ENCODE data around the gene NYAP2.

The NYAP2 gene

DNA sequence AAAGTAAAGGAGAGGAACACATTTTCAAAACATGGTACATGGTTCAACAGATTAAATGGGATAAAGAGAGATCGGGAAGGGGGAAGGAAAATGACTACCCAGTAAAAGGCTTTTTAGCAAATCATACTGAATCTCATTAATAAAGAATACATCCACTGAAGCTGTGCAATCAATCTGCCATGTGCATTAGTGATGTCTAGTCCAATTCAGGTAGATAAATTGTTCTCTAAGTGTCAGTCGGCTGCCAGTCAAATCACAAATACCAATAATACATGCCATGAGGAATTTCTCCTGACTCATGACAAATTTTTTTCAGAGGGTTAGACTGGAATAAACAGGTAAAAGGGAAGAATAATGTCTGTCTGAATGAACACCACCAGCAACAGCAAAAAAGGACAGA is 22.6 kb downstream of the NYAP2 start:
- no peaks in the 10 kb centered on the region for H3K27me3 ChIP-seq (replicated peaks; ENCODE audit: control insufficient read depth, insufficient read depth, low read length, poor library complexity, severe bottlenecking)
- H3K27ac ChIP-seq (ENCODE audit: insufficient read depth, low read length, poor library complexity, severe bottlenecking) = no peak overlapping the region
- no peak for DNase-seq
- H3K9me3 ChIP-seq (ENCODE audit: control insufficient read depth, low read length) = no peaks in the 10 kb centered on the region
- H3K4me1 ChIP-seq (ENCODE audit: control insufficient read depth, insufficient read depth, low read length, poor library complexity, severe bottlenecking) = no peaks in the 10 kb centered on the region
- H3K4me3 ChIP-seq (ENCODE audit: insufficient read depth, low read depth, low read length, poor library complexity, severe bottlenecking) = no peak overlapping the region
- no peaks in the 10 kb centered on the region for H3K36me3 ChIP-seq (ENCODE audit: control insufficient read depth, insufficient read depth, low read length)

DNA sequence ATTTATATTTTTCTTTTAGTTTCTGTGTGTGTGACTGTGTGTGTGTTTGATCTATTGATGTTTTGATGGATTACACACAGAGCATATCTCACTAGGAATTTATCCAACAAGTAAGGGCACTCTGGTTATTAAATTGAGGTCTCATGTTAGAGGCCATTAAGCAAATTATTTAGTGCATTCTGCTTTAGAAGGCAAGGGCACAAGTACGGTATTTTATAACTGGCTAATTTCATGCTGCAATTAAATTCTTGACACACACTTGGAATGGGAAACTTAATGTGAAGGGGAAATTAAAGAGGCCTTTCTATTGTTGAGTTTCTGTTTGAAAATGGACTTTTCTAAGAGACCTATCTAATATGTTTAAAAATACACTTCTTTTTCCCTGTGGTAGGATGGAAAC is 25.8 kb downstream of the NYAP2 start:
- Histone ChIP-seq H3K4me1 (ENCODE audit: control insufficient read depth, insufficient read depth, low read length, poor library complexity, severe bottlenecking) (no peaks in the 10 kb centered on the region), H3K27me3 (replicated peaks; ENCODE audit: control insufficient read depth, insufficient read depth, low read length, poor library complexity, severe bottlenecking) (no peaks in the 10 kb centered on the region), H3K27ac (ENCODE audit: insufficient read depth, low read length, poor library complexity, severe bottlenecking) (no peak overlapping the region), H3K9me3 (ENCODE audit: control insufficient read depth, low read length) (no peaks in the 10 kb centered on the region), H3K36me3 (ENCODE audit: control insufficient read depth, insufficient read depth, low read length) (no peaks in the 10 kb centered on the region), H3K4me3 (ENCODE audit: insufficient read depth, low read depth, low read length, poor library complexity, severe bottlenecking) (no peak overlapping the region)
- no peak for DNase-seq

DNA sequence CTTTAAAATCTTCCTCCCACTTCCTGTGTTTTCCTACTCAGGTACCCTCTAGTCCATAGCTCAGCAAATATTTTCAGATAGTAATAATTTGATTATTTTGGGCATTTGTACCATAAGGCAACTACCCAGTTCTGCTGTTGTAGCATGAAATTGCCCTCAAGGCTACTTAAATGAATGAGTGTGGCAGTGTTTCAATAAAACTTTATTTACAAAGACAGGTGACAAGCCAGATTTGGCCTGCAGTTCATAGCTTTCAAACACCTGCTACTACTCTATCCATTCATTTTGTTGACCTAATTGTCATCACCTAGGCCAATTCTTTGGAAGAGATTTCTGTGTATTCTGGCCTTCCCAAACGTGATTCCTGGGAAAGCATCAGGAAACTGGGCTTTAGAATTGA is 28.9 kb downstream of the NYAP2 start:
- H3K27me3 ChIP-seq (replicated peaks; ENCODE audit: control insufficient read depth, insufficient read depth, low read length, poor library complexity, severe bottlenecking) = no peaks in the 10 kb centered on the region
- no peak for DNase-seq
- no peaks in the 10 kb centered on the region for H3K9me3 ChIP-seq (ENCODE audit: control insufficient read depth, low read length)
- no peak overlapping the region for H3K4me3 ChIP-seq (ENCODE audit: insufficient read depth, low read depth, low read length, poor library complexity, severe bottlenecking)
- H3K27ac ChIP-seq (ENCODE audit: insufficient read depth, low read length, poor library complexity, severe bottlenecking) = no peak overlapping the region
- no peaks in the 10 kb centered on the region for H3K36me3 ChIP-seq (ENCODE audit: control insufficient read depth, insufficient read depth, low read length)
- no peaks in the 10 kb centered on the region for H3K4me1 ChIP-seq (ENCODE audit: control insufficient read depth, insufficient read depth, low read length, poor library complexity, severe bottlenecking)

DNA sequence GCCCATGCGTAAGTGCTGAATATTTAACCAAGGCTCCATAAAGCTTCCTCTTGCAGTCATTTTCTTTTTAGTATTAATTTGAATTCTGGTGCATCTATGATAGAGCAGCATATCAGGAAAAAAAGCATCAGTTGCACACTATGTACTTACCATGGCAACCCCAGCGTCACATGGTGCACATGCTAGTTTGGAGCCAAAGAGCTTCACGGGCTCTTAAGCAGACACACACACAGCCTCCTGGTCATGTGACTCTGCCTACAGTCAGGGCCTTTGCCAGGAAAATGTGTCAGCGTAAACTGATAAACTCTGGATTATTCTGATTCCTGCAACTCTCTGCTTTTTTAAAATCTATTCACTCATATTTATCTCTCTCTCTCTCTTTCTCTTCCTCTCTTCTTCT is 30.2 kb downstream of the NYAP2 start:
- Histone ChIP-seq H3K27me3 (replicated peaks; ENCODE audit: control insufficient read depth, insufficient read depth, low read length, poor library complexity, severe bottlenecking) (no peaks in the 10 kb centered on the region), H3K4me3 (ENCODE audit: insufficient read depth, low read depth, low read length, poor library complexity, severe bottlenecking) (no peak overlapping the region), H3K9me3 (ENCODE audit: control insufficient read depth, low read length) (no peaks in the 10 kb centered on the region), H3K4me1 (ENCODE audit: control insufficient read depth, insufficient read depth, low read length, poor library complexity, severe bottlenecking) (no peaks in the 10 kb centered on the region), H3K36me3 (ENCODE audit: control insufficient read depth, insufficient read depth, low read length) (no peaks in the 10 kb centered on the region), H3K27ac (ENCODE audit: insufficient read depth, low read length, poor library complexity, severe bottlenecking) (no peak overlapping the region)
- no peak for DNase-seq

DNA sequence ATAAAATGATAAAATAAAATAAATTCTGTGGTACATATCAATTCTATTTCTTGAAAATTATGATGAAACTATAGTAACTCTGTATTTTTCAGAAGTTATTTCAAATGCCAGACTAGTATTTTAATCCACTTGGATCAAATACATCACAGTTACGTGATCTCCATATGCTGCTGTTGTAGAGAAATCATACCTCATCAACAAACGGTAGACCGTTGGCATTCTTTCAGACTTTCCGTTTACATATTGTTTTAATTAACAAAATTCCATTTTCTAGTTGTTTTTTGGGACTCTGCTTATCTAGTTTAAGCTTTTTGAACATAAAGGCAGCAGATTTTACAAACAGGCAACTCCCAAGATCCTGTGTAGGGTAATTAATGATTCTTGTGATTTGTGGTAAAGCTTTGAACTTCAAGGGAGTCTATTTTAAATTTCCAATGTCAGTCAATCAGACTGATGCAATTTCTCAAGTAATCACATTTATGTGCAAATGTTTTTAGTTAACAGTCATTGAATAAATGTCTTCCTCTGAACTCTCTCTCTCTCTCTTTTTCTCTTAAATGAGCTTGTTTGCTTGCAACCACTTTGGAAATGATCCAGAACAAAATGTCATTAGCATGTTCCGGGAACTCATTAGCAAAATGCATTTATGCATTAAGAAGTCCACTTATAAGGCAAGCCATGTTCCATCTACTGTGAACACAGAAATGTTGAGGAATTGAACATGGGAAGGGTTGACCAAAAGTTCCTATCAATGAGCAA is 31.8 kb downstream of the NYAP2 start:
- no peak for DNase-seq
- H3K9me3 ChIP-seq (ENCODE audit: control insufficient read depth, low read length) = no peaks in the 10 kb centered on the region
- no peak overlapping the region for H3K27ac ChIP-seq (ENCODE audit: insufficient read depth, low read length, poor library complexity, severe bottlenecking)
- no peaks in the 10 kb centered on the region for H3K4me1 ChIP-seq (ENCODE audit: control insufficient read depth, insufficient read depth, low read length, poor library complexity, severe bottlenecking)
- no peaks in the 10 kb centered on the region for H3K27me3 ChIP-seq (replicated peaks; ENCODE audit: control insufficient read depth, insufficient read depth, low read length, poor library complexity, severe bottlenecking)
- no peak overlapping the region for H3K4me3 ChIP-seq (ENCODE audit: insufficient read depth, low read depth, low read length, poor library complexity, severe bottlenecking)
- H3K36me3 ChIP-seq (ENCODE audit: control insufficient read depth, insufficient read depth, low read length) = no peaks in the 10 kb centered on the region

DNA sequence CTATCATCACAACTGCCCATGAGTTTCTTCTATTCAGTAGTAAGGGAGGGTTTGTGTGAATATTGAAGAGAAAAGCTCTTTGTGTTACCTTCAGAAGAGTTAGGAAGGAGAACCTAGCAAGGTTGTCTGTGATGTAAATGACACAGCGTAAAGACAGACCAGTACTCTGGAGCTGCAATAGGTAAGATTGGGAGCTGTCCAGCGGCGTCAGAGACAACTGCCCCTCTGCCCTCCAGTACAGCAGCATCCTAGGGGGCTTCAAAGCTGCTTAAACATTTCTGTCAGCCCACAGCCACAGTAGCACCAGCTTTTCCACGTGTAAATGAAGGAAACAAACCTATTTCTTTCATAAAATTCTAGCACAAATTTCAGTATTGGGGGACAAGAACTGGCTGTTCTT is 34.5 kb downstream of the NYAP2 start:
- H3K9me3 ChIP-seq (ENCODE audit: control insufficient read depth, low read length) = no peaks in the 10 kb centered on the region
- no peaks in the 10 kb centered on the region for H3K27me3 ChIP-seq (replicated peaks; ENCODE audit: control insufficient read depth, insufficient read depth, low read length, poor library complexity, severe bottlenecking)
- H3K4me1 ChIP-seq (ENCODE audit: control insufficient read depth, insufficient read depth, low read length, poor library complexity, severe bottlenecking) = no peaks in the 10 kb centered on the region
- H3K27ac ChIP-seq (ENCODE audit: insufficient read depth, low read length, poor library complexity, severe bottlenecking) = no peak overlapping the region
- H3K36me3 ChIP-seq (ENCODE audit: control insufficient read depth, insufficient read depth, low read length) = no peaks in the 10 kb centered on the region
- H3K4me3 ChIP-seq (ENCODE audit: insufficient read depth, low read depth, low read length, poor library complexity, severe bottlenecking) = no peak overlapping the region
- DNase-seq = no peak

DNA sequence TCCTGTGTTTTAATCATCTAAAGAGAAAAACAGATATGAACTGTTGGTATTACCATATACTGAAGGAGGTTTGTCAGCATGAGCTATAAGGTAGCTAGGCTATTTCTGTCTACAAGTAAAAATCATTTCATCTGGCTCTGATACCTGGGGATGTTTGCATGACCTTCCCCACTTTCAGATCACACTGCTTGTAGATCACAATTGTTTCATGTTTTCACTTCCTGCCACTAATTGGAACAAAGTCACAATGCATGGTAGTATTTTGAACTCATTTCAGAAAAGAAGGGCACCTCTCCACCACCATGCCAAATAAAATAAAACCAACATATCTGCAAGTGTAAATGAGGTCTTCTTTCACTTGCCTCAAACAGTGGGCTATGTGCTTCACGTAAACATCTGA is 37.8 kb downstream of the NYAP2 start:
- no peak for DNase-seq
- H3K36me3 ChIP-seq (ENCODE audit: control insufficient read depth, insufficient read depth, low read length) = no peaks in the 10 kb centered on the region
- H3K9me3 ChIP-seq (ENCODE audit: control insufficient read depth, low read length) = no peaks in the 10 kb centered on the region
- no peak overlapping the region for H3K4me3 ChIP-seq (ENCODE audit: insufficient read depth, low read depth, low read length, poor library complexity, severe bottlenecking)
- H3K27ac ChIP-seq (ENCODE audit: insufficient read depth, low read length, poor library complexity, severe bottlenecking) = no peak overlapping the region
- no peaks in the 10 kb centered on the region for H3K27me3 ChIP-seq (replicated peaks; ENCODE audit: control insufficient read depth, insufficient read depth, low read length, poor library complexity, severe bottlenecking)
- H3K4me1 ChIP-seq (ENCODE audit: control insufficient read depth, insufficient read depth, low read length, poor library complexity, severe bottlenecking) = no peaks in the 10 kb centered on the region

DNA sequence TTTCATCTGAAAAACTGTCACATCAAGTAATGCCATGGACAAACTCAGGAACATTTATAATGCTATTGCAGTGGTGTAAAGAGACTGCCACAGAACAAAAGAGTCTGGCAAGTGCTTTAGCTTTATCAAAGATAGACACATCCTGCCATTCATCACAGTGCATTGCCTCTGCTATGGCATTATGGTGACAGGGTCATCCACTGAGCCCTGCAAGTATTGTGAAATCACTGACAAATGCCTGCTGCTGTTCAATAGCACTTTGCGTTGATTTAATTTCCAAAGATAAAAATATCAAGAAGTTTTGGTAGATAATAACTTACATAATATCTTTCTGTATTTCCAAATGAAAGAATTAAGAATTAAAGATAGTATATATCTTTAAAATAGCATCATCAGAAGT is 38.7 kb downstream of the NYAP2 start:
- H3K9me3 ChIP-seq (ENCODE audit: control insufficient read depth, low read length) = no peaks in the 10 kb centered on the region
- no peak overlapping the region for H3K4me3 ChIP-seq (ENCODE audit: insufficient read depth, low read depth, low read length, poor library complexity, severe bottlenecking)
- H3K36me3 ChIP-seq (ENCODE audit: control insufficient read depth, insufficient read depth, low read length) = no peaks in the 10 kb centered on the region
- no peaks in the 10 kb centered on the region for H3K4me1 ChIP-seq (ENCODE audit: control insufficient read depth, insufficient read depth, low read length, poor library complexity, severe bottlenecking)
- no peaks in the 10 kb centered on the region for H3K27me3 ChIP-seq (replicated peaks; ENCODE audit: control insufficient read depth, insufficient read depth, low read length, poor library complexity, severe bottlenecking)
- H3K27ac ChIP-seq (ENCODE audit: insufficient read depth, low read length, poor library complexity, severe bottlenecking) = no peak overlapping the region
- DNase-seq = no peak

DNA sequence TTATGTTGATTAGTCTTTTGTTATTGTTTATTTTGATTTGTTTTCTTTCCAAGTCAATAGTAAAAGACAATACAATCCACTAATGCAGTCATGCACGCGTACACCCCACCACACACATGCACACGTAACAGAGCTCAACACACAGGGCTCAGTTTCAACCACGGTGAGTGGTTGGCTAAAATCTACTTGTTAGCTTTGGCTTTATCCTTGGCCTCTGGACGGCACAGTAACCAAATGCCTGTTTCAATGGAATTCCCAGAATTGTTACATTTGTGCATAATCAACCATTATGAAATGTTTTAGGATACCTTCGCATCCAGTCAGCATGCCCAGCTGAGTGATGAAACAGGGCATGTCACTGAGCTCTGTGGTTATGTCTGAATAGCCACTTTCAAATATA is 53.2 kb downstream of the NYAP2 start:
- Histone ChIP-seq H3K36me3 (ENCODE audit: control insufficient read depth, insufficient read depth, low read length) (no peaks in the 10 kb centered on the region), H3K4me3 (ENCODE audit: insufficient read depth, low read depth, low read length, poor library complexity, severe bottlenecking) (no peak overlapping the region), H3K27ac (ENCODE audit: insufficient read depth, low read length, poor library complexity, severe bottlenecking) (no peak overlapping the region), H3K4me1 (ENCODE audit: control insufficient read depth, insufficient read depth, low read length, poor library complexity, severe bottlenecking) (no peaks in the 10 kb centered on the region), H3K9me3 (ENCODE audit: control insufficient read depth, low read length) (no peaks in the 10 kb centered on the region), H3K27me3 (replicated peaks; ENCODE audit: control insufficient read depth, insufficient read depth, low read length, poor library complexity, severe bottlenecking) (no peaks in the 10 kb centered on the region)
- no peak for DNase-seq

DNA sequence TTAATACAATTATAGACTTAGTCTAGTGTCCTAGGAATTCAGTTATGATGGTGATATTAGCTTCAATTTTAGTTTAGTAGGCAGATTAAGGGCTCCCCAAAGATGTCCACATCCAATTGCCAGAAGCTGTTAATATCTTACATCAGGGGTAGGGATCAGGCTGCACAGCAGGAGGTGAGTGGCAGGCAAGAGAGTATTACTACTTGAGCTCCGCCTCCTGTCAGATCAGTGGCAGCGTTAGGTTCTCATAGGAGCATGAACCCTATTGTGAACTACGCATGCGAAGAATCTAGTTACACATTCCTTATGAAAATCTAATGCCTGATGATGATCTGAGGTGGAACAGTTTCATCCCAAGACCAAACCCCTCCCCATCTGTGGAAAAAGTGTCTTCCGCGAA is 54.9 kb downstream of the NYAP2 start:
- Histone ChIP-seq H3K4me1 (ENCODE audit: control insufficient read depth, insufficient read depth, low read length, poor library complexity, severe bottlenecking) (no peaks in the 10 kb centered on the region), H3K9me3 (ENCODE audit: control insufficient read depth, low read length) (no peaks in the 10 kb centered on the region), H3K4me3 (ENCODE audit: insufficient read depth, low read depth, low read length, poor library complexity, severe bottlenecking) (no peak overlapping the region), H3K27me3 (replicated peaks; ENCODE audit: control insufficient read depth, insufficient read depth, low read length, poor library complexity, severe bottlenecking) (no peaks in the 10 kb centered on the region), H3K27ac (ENCODE audit: insufficient read depth, low read length, poor library complexity, severe bottlenecking) (no peak overlapping the region), H3K36me3 (ENCODE audit: control insufficient read depth, insufficient read depth, low read length) (no peaks in the 10 kb centered on the region)
- no peak for DNase-seq
